ENCODE measurements around the gene HOXD3. TPM values are rescaled to one million over a fixed set of nuclear protein-coding genes. Genes with fewer than 3 reads are reported as not detected.
A peak's percentile ranks its signal among the peaks of the same experiment; 100 is the strongest.

The HOXD3 gene
- total RNA-seq, 4 donors from 2014 or later = 0.36 to 1.7 (median 0.64) TPM; not detected in 1

DNA sequence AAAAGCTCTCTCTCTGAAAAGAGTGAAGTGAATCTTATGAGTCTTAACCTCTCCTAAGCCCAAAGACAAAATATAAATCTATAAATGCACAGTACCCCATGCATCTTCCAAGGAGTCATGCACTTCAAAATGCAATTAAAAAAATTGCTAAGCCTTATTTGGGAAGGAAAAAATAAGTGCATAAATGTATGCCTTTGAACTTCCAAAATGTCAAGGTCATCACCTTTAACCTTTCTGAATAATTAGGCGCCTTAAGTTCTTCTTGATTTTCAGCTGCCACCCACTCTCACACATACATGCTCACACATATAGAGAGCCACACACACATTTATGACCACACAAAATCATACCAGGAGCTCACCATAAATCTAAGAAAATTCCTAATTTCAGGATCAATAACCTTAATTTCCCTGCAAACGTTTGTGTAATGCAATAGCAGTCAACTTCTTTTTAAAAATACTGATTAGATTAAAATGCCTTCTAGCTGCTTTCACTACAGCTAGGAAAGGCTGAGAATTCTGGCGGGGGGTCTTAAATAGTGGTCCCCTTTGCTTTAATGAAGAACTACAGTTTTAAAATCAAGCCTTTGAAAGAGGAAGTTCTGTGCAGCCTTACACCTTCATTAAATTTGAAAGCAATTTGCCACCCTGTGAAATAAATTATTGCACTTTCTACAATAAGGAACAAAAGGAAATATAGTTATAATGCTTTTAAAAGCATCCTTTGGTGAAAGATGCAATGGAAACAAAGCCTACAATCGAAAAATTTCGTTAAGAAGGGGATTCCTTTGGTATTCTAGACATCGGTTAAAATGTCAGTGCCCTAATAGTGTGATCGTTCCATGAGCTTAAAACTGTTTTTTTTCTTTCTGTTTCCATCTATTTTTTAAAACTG, 46.4 kb upstream of the HOXD3 start:
- in situ Hi-C loops (cut with MboI; ENCODE audit: low sequenced_read_pairs in 4 of 4) (loop anchor here in 2 of 4 donors (25.0 kb wide), 1 partner anchor 702 kb away; no protein-coding TSS in a partner anchor), intact Hi-C loops (cut with DNase I; ENCODE audit: low total_unique reads) (loop anchor here (5.0 kb wide), 1 partner anchor 33 kb away; no protein-coding TSS in a partner anchor)
- no peak overlapping the region for H3K27ac ChIP-seq
- TF ChIP-seq, protein P1, sequence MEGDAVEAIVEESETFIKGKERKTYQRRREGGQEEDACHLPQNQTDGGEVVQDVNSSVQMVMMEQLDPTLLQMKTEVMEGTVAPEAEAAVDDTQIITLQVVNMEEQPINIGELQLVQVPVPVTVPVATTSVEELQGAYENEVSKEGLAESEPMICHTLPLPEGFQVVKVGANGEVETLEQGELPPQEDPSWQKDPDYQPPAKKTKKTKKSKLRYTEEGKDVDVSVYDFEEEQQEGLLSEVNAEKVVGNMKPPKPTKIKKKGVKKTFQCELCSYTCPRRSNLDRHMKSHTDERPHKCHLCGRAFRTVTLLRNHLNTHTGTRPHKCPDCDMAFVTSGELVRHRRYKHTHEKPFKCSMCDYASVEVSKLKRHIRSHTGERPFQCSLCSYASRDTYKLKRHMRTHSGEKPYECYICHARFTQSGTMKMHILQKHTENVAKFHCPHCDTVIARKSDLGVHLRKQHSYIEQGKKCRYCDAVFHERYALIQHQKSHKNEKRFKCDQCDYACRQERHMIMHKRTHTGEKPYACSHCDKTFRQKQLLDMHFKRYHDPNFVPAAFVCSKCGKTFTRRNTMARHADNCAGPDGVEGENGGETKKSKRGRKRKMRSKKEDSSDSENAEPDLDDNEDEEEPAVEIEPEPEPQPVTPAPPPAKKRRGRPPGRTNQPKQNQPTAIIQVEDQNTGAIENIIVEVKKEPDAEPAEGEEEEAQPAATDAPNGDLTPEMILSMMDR (IDR thresholded peaks at IDR 0.05 in 4 of 5, conservative IDR thresholded peaks at IDR 0.05 in 1 of 5) = no peak
- no peak for TF ChIP-seq POLR2A (IDR thresholded peaks at IDR 0.05)
- no peak for ATAC-seq
- H3K9me3 ChIP-seq = no peaks in the 10 kb centered on the region
- peaks cover 93 to 96% (median 96%) of the 10 kb centered on the region in 3 donors for H3K27me3 ChIP-seq
- H3K36me3 ChIP-seq = no peaks in the 10 kb centered on the region
- no peak for DNase-seq
- H3K4me3 ChIP-seq = no peak overlapping the region
- peaks cover 6 to 10% of the 10 kb centered on the region in 2 donors for H3K4me1 ChIP-seq

DNA sequence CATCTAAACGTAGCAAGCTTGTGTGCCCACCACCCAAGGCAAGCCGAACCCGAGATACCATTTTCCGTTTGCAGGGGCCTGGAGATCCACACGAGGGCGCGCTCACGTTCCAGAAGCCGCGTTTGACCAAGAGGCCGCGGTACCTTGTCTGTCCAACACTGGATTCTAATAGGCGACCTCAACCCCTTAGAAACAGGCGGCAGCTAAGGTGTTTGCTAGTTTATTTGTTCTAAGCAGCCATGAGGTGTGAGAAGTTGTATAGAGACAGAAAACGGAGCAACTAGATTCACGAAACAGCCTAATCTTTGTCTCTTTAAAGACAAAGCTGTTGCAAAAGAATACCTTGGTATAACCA, 45.8 kb upstream of the HOXD3 start:
- no peak overlapping the region for H3K4me3 ChIP-seq
- no peak for ATAC-seq
- H3K27ac ChIP-seq = no peak overlapping the region
- no peak for DNase-seq
- H3K36me3 ChIP-seq = no peaks in the 10 kb centered on the region
- TF ChIP-seq, protein P1 (IDR thresholded peaks at IDR 0.05 in 4 of 5, conservative IDR thresholded peaks at IDR 0.05 in 1 of 5) = peak in 3 of 5 experiments; percentile 46 to 66 (median 58)
- TF ChIP-seq POLR2A (IDR thresholded peaks at IDR 0.05) = no peak
- peaks cover 4 to 15% of the 10 kb centered on the region in 2 donors for H3K4me1 ChIP-seq
- intact Hi-C loops (cut with DNase I; ENCODE audit: low total_unique reads) (loop anchor here (5.0 kb wide), 1 partner anchor 34 kb away; no protein-coding TSS in a partner anchor), in situ Hi-C loops (cut with MboI; ENCODE audit: low sequenced_read_pairs in 4 of 4) (loop anchor here in 2 of 4 donors (25.0 kb wide), 1 partner anchor 701 kb away; no protein-coding TSS in a partner anchor)
- no peaks in the 10 kb centered on the region for H3K9me3 ChIP-seq
- H3K27me3 ChIP-seq = peaks cover 93 to 96% (median 96%) of the 10 kb centered on the region in 3 donors

DNA sequence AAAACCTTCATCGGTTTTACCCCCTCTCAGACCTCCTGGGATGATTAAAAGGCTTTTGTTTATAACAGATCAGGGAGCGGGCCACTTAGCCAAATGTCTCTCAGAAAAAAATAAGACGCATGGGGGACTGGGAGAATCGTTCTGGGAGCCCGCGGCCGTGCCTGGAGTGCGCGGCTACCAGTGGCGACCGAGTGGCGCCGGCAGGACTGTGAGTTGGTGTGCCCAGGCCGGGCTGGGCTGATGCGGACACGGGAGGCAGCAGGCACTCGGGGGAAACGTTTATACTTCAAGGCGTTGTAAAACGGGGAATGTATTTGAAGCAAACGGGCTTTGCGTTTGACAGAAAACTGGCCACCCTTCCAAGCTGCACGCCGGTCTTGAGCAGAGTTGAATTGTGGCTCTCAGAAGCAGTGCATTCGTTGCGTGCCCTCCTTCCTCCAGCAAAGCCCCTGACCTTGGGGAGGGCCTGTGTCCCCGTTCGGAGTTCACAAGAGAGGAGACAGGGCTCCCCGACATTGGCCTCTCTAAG, 45.2 kb upstream of the HOXD3 start:
- peaks cover 92 to 96% (median 96%) of the 10 kb centered on the region in 3 donors for H3K27me3 ChIP-seq
- DNase-seq = no peak
- TF ChIP-seq, protein P1 (IDR thresholded peaks at IDR 0.05 in 4 of 5, conservative IDR thresholded peaks at IDR 0.05 in 1 of 5) = no peak
- TF ChIP-seq POLR2A (IDR thresholded peaks at IDR 0.05) = no peak
- H3K4me3 ChIP-seq = no peak overlapping the region
- in situ Hi-C loops (cut with MboI; ENCODE audit: low sequenced_read_pairs in 4 of 4) = loop anchor here in 2 of 4 donors (25.0 kb wide), 1 partner anchor 700 kb away; no protein-coding TSS in a partner anchor
- H3K4me1 ChIP-seq = peaks cover 0 to 14% of the 10 kb centered on the region in 2 donors
- intact Hi-C loops (cut with DNase I; ENCODE audit: low total_unique reads) = loop anchor here (5.0 kb wide), 1 partner anchor 35 kb away; no protein-coding TSS in a partner anchor
- no peaks in the 10 kb centered on the region for H3K9me3 ChIP-seq
- no peak overlapping the region for H3K27ac ChIP-seq
- no peaks in the 10 kb centered on the region for H3K36me3 ChIP-seq
- no peak for ATAC-seq

DNA sequence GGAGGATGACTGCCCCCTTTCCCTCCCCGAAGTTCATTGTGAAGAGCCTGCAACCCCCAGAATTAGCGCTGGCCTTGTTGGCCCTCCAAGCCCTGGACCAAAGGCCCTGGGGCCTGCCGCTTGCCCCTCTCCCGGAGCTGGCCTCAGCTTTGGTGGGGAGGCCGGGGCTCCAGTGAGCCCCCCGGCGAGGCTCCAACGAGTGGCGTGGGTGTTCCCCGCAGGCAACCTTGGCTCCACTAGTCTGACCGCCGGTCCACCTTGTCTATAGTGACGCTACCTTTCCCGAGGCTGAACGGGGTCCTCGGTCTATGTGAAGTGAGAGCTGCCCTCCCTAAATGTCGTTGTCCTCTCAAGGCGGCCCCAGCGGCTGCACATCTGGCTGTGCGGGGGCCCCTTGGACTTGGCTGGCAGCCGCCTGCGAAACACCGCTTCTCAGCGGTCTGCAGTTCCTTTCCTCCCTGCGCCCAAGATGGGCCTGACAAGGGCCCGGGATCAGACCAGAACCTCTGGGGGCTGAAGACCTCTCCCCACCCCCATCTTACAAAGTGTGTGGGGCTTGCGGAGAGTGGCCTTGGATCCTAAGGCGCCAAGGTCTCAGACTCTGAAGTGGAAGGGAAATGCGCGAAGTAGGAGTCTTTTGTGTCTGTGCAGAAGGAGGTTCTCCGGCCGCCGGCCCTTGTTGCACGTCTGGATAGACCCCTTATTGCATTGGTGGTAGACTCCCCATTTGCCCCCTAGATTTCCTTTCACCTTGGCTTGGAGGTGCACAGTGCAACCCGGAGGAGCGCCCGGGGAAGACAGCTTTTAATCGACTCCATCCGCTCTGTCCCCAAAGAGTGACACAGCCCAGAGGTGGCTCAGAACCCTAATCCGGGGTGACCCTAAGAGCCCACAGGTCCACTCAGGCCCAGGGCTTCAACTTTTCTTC, 44.5 kb upstream of the HOXD3 start:
- intact Hi-C loops (cut with DNase I; ENCODE audit: low total_unique reads) (loop anchor here (5.0 kb wide), 1 partner anchor 35 kb away; no protein-coding TSS in a partner anchor), in situ Hi-C loops (cut with MboI; ENCODE audit: low sequenced_read_pairs in 4 of 4) (loop anchor here in 2 of 4 donors (25.0 kb wide), 1 partner anchor 700 kb away; no protein-coding TSS in a partner anchor)
- no peaks in the 10 kb centered on the region for H3K9me3 ChIP-seq
- no peak for DNase-seq
- H3K27ac ChIP-seq = no peak overlapping the region
- no peak overlapping the region for H3K4me3 ChIP-seq
- TF ChIP-seq, protein P1 (IDR thresholded peaks at IDR 0.05 in 4 of 5, conservative IDR thresholded peaks at IDR 0.05 in 1 of 5) = no peak
- no peak for TF ChIP-seq POLR2A (IDR thresholded peaks at IDR 0.05)
- H3K4me1 ChIP-seq = peaks cover 0 to 13% of the 10 kb centered on the region in 2 donors
- H3K27me3 ChIP-seq = peaks cover 95 to 99% (median 99%) of the 10 kb centered on the region in 3 donors
- no peak for ATAC-seq
- H3K36me3 ChIP-seq = no peaks in the 10 kb centered on the region
